GM10266 (cell line): ENCODE results near the gene CDC42EP4.
A peak's percentile ranks its signal among the peaks of the same experiment; 100 is the strongest.

ENCODE experiments used
- DNase-seq: peaks from one replicate; pipeline ENCODE4 v3.0.0; 2012; ENCODE audit errors: extremely low spot score
- CTCF ChIP-seq: IDR thresholded peaks from 2 replicates; pipeline ENCODE4 v1.5.1; 2012; ENCODE audit warnings: mild to moderate bottlenecking, low read depth; ENCODE audit not compliant: control insufficient read depth, insufficient read depth; ENCODE audit errors: missing control alignments

The CDC42EP4 gene

DNA sequence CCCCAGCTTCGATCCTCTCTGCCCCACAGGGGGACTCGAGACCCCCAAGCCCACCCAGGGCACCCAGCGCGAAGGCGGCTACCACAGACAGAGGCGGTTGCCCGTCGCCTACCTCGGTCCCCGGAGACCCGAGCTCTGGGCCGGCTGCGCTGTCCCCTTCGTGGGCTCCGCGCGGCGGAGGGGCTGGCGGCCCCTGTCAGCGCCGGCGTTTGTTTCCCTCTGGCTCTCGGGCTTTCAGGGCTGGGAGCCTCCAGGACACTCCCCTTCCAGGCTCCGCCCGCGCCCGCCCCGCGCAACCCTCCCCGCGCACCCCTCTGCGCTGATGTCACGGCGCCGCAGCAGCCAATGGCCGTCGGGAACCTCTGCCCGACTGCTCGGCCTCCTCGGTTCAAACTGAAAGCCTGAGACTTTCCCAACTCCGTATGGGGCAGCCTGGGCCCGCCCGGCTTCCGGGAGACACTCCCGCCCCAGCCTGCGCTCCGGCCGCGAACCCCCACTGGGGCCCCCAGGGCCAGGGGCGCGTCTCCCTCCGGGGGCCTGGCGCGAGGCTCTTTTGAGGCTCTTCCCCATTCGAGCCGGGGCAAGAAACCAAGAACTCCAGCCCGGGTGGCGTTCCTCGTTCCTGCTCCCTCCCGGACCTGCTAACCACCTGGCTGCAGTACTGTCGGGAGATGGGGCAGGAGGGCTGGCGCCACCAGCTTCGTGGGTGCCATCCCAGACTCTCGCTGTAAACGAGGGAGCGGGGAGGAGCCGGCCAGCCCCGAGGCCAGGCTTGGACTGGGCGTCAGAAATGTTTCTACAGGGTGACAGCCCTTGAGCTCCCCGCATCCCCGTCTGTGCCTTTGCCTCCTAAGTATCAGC lies at the start of gene CDC42EP4:
TSS of gene CDC42EP4 (minus strand) at position 221 of the 861 bp plus-strand sequence. CDS start 25,501 bp downstream, outside the sequence.
- no peak for TF ChIP-seq CTCF
- peak; percentile 91 for DNase-seq

- no peak for DNase-seq
- TF ChIP-seq CTCF, result no peak
Measured at GRCh38 chr17:73360961-73361761, 49.4 kb upstream of the CDC42EP4 start.

GRCh38 chr17:73359987-73360410 lies 48.2 kb upstream of the CDC42EP4 start:
- TF ChIP-seq CTCF, result no peak
- DNase-seq, result no peak

DNA sequence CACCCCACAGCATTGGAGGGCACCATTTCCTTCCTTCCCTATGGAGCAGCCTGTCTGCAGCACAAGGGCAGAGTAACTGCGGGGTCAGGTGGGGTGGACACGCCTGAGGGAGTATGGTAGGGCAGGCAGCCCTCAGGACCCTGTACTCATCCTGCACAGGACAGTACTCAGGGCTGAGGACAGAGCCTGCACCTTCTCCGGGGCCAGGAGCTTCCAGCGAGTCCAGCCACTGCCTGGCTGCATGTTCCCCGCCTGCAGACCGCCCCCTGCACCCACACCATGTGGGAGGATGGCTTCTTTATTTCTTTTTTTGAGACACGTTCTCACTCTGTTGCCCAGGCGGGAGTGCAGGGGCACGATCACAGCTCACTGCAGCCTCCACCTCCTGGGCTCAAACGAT lies 47.6 kb upstream of the CDC42EP4 start:
- no peak for TF ChIP-seq CTCF
- no peak for DNase-seq

DNA sequence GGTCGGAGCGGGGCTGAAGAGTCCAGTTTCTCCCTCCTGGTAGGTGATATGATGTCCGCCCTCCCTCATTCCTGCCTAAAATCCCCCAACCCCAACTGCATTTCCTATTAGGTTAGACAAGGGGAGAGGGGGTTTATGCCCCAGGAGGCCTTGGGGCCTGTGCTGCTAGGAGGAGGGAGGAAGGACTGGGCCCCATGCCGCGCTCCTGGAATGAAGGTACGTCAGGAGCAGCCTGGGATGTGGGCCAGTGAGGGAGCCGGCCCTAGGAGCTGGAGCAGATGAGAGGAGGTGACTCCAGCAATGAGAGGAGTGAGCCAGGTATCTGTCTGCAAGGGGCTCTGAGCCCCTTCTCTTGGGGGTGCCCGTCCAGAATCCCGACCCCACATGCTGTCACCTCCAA lies 46.9 kb upstream of the CDC42EP4 start:
- DNase-seq, result no peak
- TF ChIP-seq CTCF, result no peak

DNA sequence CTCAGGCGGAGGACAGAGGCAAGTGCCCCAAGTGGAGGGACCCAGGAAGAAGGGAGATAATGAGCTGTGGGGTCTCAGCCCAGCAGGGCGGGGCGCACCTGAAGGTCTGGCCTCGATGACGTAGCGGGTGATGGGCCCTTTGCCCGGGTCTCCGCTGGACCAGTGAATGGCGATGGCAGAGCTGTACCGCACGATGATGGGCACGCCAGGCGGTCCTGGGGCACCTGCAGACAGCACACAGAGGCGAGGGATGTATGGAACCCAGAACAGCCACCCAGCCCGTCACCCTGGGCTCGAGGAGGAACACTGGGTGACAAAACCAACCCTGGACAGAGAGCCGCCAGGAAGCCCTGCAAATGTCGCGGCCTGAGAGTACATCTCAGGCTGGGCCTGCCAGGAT lies 46.2 kb upstream of the CDC42EP4 start:
- no peak for DNase-seq
- no peak for TF ChIP-seq CTCF
